ENCODE measurements around the gene CMSS1.
A peak's percentile ranks its signal among the peaks of the same experiment; 100 is the strongest.

Gene CMSS1

GRCh38 chr3:100159331-100160153, 341.9 kb downstream of the CMSS1 start:
- no peak for DNase-seq

- no peak for DNase-seq
These were observed 342.9 kb downstream of the CMSS1 start for GRCh38 chr3:100160521-100160920.

DNA sequence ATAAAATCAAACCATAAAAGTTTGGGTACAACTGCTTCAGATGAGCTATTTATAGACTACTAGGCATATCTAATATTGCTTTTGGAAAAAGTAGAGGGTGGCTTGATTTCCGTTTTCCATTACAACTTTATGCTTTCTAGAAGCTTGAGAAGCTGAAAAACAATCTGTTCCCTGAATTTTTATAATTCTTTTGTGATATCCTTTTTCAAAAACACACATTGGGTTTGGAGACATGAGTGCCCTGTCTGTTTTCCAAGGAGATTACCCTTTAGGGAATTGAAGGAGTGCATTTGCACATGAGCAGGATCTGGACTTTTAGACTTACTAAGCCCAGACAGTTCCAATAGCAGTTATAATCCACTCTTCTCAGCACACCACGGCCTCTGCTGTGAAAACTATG, 346.1 kb downstream of the CMSS1 start:
- DNase-seq = no peak

- no peak for DNase-seq
These were observed 347.1 kb downstream of the CMSS1 start for GRCh38 chr3:100164743-100165142.

- no peak for DNase-seq
These were observed 348.4 kb downstream of the CMSS1 start for GRCh38 chr3:100165926-100166550.

- DNase-seq = peak in 1 of 3 donors; percentile 8
These were observed 351.7 kb downstream of the CMSS1 start for GRCh38 chr3:100169201-100169920.

GRCh38 chr3:100170486-100170885, 352.8 kb downstream of the CMSS1 start:
- no peak for DNase-seq

DNA sequence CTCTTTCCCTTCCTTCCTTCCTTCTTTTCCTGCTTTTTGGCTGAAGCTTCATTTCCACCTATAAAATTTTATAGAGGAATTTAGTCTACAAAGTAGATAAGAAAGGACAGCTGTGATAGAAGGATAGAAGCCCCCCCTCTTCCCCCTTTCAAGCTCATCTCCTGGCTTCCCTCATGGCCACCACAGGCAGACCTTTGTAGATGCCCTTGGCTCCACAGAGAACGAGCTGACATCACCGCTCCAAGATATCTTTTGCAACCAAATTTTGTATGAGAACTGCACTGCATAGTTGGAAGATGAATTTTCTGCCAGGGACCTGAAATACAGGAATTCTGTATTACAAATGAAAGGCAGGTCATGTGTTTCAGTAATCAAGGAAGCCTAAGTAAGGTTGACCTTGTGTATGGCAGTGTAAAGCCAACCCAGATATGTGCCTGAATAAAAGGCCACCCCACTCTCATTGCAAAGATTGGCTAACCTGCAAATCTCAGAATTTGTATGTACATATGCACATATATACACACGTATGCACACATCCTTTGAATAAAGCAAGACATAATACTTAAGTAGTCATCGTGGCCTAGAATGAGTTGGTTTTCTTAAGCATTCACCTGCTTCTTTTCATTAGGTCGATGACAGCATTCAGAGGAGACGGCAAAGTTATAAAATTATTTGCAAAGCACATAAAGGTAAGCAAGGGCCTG, 353.7 kb downstream of the CMSS1 start:
- no peak for DNase-seq

- DNase-seq = no peak
These were observed 356.3 kb downstream of the CMSS1 start for GRCh38 chr3:100173961-100174360.

DNA sequence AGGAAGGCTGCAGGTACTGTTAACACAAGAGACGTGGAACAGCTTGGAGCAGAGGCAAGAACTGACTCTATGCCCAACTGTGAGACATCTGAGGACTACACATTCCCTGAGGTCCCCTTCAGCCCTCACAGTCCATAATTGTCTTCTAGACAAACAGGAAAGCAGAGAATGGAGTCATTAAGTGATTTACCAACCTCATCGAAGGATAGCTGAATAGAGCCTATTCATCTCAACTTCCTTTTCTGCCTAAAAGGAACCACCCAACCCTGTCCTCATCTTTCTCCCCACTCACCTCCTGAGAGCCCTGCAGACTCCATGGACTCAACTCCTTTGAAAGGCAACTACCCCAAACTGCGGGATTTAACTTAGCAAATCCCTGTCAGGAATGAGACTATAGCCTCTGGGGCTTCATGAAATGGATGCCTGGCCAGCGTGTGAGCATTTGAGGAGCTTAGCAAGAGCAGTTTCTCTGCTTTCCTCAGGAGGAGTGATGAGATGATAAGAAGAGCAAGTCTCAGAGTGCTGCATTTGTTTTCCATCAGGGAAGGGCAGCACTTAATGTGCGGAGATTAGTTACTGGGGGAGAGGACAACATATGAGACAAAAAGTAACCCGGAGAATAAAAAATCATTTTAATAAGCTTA, 358.1 kb downstream of the CMSS1 start:
- DNase-seq = no peak

DNA sequence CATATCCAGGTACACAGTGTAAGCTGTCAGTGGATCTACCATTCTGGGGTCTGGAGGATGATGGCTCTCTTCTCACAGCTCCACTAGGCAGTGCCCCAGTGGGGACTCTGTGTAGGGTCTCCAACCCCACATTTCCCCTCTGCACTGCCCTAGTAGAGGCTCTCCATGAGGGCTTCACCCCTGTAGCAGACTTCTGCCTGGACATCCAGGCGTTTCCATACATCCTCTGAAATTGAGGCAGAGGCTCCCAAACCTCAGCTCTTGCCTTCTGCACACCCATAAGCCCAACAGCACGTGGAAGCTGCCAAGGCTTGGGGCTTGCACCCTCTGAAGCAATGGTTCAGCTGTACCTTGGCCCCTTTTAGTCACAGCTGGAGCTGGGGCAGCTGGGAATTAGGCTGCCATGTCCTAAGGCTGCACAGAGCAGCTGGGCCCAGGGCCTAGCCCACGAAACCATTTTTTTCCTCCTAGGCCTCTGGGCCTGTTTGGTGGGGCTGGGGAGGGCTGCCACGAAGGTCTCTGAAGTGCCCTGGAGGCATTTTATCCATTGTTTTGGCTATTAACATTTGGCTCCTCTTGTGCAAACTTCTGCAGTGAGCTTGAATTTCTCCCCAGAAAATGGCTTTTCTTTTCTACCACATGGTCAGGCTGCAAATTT, 362.2 kb downstream of the CMSS1 start:
- DNase-seq = no peak

DNA sequence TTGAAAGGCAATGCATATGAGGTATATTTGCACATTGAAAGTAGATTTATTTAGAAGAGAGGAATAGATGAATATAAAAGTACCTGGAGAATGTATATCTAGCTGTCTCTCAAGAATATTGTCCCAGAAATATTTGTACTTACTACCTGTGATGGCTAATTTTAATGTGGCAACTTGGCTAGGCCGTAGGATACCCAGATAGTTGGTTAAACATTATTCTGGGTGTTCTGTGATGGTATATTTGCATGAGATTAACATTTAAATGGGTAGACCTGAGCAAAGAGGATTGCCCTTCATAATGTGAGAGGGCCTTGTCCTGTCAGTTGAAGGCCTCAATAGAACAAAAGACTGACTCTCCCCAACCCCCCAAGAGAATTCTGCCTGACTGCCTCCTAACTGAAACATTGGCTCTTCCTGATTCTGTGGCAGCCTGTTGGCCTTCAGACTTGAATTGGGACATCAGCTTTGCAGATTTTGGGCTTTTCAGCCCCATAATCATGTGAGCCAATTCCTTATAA, 366.0 kb downstream of the CMSS1 start:
- DNase-seq = no peak

GRCh38 chr3:100184948-100185570, 367.4 kb downstream of the CMSS1 start:
- peak; percentile 10 to 26 (median 20) for DNase-seq

- DNase-seq = no peak
These were observed 368.2 kb downstream of the CMSS1 start for GRCh38 chr3:100185847-100186246.

GRCh38 chr3:100189444-100189964, 371.8 kb downstream of the CMSS1 start:
- DNase-seq = no peak

DNA sequence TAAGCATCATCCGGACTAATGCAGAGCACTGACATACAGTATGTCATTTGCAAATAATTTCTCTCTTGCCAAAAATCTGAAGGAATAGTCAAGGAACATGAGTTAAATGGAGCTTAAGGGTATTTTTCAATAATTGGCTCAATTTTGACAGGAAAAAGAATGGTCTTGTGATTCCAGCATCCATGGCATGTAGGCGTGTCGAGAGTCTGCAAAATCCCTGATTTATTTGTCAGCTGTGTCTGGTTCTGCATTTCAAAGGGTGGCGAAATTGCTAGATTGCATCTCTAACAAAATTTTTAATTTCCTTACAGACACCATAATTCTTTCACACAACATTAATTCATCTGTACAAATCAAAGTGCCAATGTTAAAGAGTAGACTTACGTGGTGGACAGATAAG, 377.7 kb downstream of the CMSS1 start:
- DNase-seq = no peak

GRCh38 chr3:100197876-100198275, 380.2 kb downstream of the CMSS1 start:
- no peak for DNase-seq

DNA sequence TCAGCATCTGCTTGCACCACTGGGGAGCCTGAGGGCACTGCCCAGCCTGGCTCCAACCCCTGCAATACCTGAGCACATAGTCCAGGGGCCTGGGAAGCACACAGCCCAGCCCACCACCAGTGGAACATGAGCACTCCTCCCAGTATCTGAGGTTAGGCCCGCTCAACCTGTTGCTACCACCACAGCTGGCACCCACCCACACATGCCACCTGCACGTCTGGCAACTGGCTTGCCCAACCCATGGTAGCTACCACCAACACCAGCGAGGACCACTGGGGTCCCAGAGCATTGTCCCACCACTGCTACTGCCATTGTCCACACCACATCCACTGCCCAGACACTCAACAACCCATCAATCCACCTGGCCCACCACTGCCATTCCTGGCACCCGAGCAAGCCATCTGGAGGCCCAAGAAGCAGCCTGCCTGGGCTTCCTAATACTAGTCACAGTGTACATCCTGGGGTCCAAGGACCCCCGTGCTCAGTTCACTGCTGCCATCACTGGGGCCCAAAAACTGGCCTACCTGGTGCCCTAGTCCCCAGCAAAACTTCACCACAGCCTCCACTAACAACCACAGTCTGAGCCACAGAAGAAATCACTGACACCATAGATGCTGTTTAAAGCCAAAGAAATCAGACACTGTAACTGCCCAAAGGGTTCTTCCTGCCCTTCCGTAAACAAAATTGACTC, 381.1 kb downstream of the CMSS1 start:
- no peak for DNase-seq

DNA sequence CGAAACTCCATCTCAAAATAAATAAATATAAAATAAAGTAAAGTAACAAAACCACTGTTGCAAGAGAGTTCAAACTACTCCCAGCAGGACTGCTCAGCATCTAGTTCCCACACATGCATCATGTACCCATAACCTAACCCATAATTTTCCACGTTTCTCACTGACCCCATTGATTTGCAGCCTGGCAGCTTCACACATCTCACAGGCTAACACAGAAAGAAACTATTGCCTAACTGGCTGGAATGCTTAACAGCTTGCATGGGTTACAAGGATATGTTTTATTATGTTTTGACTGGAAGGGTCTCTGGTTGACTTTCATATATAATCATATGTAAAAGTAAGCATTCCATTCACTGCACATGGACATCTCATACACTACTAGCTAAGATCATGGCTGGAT, 387.5 kb downstream of the CMSS1 start:
- DNase-seq = no peak

DNA sequence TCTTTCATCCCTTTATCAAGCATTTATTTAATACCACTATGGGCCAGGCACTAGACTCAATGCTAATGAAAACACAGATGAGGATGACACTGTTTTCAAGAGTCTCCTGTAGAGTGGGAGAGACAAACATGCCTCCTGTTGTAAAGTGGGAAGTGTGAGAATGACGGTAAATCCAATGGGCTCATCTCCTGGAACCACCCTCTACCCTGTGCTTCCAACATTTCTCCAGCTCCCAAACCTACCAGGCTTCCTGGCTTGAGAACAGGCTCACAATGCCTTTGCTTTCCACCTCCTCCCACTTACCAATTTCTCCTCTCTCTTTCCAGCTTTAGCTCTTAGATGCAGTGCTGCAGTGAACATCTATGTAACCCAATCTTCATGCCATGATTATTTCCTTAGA, 389.0 kb downstream of the CMSS1 start:
- DNase-seq = no peak

- DNase-seq = no peak
These were observed 390.2 kb downstream of the CMSS1 start for GRCh38 chr3:100207886-100208285.
